K562 (cell line): ENCODE measurements around the gene SERTAD2. TPM values are rescaled to one million over a fixed set of nuclear protein-coding genes. Genes with fewer than 3 reads are reported as not detected.

Experiments
- GATA2 ChIP-seq: sonication (generic); formaldehyde crosslinking; IDR thresholded peaks from 2 replicates; pipeline ENCODE4 v1.4.0; 2020; ENCODE audit warnings: mild to moderate bottlenecking, missing genetic modification reagents
- HSF4 ChIP-seq: fragments of 250-450 bp; sonication (Bioruptor Pico); IDR thresholded peaks from 2 replicates; pipeline ENCODE4 v2.1.2; 2022; ENCODE audit warnings: mild to moderate bottlenecking, moderate library complexity, borderline replicate concordance
- ILK ChIP-seq: fragments of 450-650 bp; IDR thresholded peaks from 2 replicates; pipeline ENCODE4 v1.6.1; 2016; ENCODE audit warnings: missing genetic modification characterization, low read depth, mild to moderate bottlenecking, missing compliant biosample characterization, moderate library complexity, borderline replicate concordance
- KDM1A ChIP-seq, 2 experiments: fragments of 450-650 bp; IDR thresholded peaks; 2 replicates each; pipeline ENCODE4 v1.6.1; 2016; ENCODE audit warnings: mild to moderate bottlenecking in 2 of 2
- KDM4B ChIP-seq, 2 experiments: fragments of 450-650 bp in 1 of 2; sonication (generic) in 1 of 2; IDR thresholded peaks; 2 replicates each; pipeline ENCODE4 v1.6.1; 2016 to 2017; ENCODE audit warnings: borderline replicate concordance in 2 of 2, antibody characterized with exemption in 1 of 2, low read depth in 1 of 2, mild to moderate bottlenecking in 1 of 2
- POLR2AphosphoS5 ChIP-seq: IDR thresholded peaks from 2 replicates; pipeline ENCODE4 v1.6.1; 2011; ENCODE audit warnings: mild to moderate bottlenecking, low read depth, low read length, moderate library complexity; ENCODE audit not compliant: control insufficient read depth, insufficient read depth
- PTTG1 ChIP-seq: fragments of 450-650 bp; IDR thresholded peaks from 2 replicates; pipeline ENCODE4 v1.6.1; 2016; ENCODE audit warnings: low read depth, mild to moderate bottlenecking, missing genetic modification characterization, missing compliant biosample characterization
- TBL1XR1 ChIP-seq, 2 experiments: IDR thresholded peaks; 2 replicates each; pipeline ENCODE4 v1.6.1; 2012; ENCODE audit warnings: improper control_type of control experiment in 2 of 2, low read length in 2 of 2, mild to moderate bottlenecking in 1 of 2
- TCF3 ChIP-seq: sonication (generic); formaldehyde crosslinking; IDR thresholded peaks from 2 replicates; pipeline ENCODE4 v1.4.0; 2020; ENCODE audit warnings: mild to moderate bottlenecking, missing genetic modification reagents
- TEAD2 ChIP-seq: fragments of 450-650 bp; IDR thresholded peaks from 2 replicates; pipeline ENCODE4 v1.6.1; 2016; ENCODE audit warnings: missing genetic modification characterization, control low read depth, missing compliant biosample characterization
- ZBED1 ChIP-seq: IDR thresholded peaks from 2 replicates; pipeline ENCODE4 v1.6.1; 2014
- ZKSCAN3 ChIP-seq: fragments of 250-450 bp; sonication (Bioruptor Pico); IDR thresholded peaks from 2 replicates; pipeline ENCODE4 v1.4.0; 2020
- ZNF589 ChIP-seq: fragments of 200-800 bp; sonication (Bioruptor generic); IDR thresholded peaks from 2 replicates; pipeline ENCODE4 v1.6.1; 2016; ENCODE audit warnings: low read depth, missing genetic modification characterization, missing compliant biosample characterization
- polyA plus RNA-seq, 8 experiments: library from polyadenylated mRNA; depleted of rRNA in 4 of 8; stranded (reverse) in 5 of 8; unstranded in 3 of 8; fragments of >200 nt; fragmentation: Nextera tagmentation in 2 of 8; fragmentation: Illumina TruSeq in 1 of 8; extraction: Ambion mirVana in 2 of 8; extraction: Trizol in 1 of 8; gene quantifications; 2 replicates each; pipeline versions ENCODE4 v1.2.1 to v1.2.3, GENCODE V29; 2011 to 2014; ENCODE audit warnings: inconsistent platforms in 1 of 8, missing spikeins in 1 of 8
- total RNA-seq, 7 experiments: library from RNA; depleted of rRNA in 6 of 7; stranded (reverse); fragments of >200 nt in 6 of 7; fragmentation: Illumina TruSeq in 2 of 7; extraction: Trizol in 2 of 7; gene quantifications; 2 replicates each; pipeline versions ENCODE4 v1.2.1 to v1.2.3, GENCODE V29; 2011 to 2021; ENCODE audit warnings: low replicate concordance in 1 of 7
- TF ChIP-seq, protein P1 (sequence below): fragments of 450-650 bp; formaldehyde crosslinking; IDR thresholded peaks from 2 replicates; pipeline ENCODE4 v1.4.0; 2022; ENCODE audit warnings: missing genetic modification characterization
- TF ChIP-seq, protein P2 (sequence below): fragments of 450-650 bp; IDR thresholded peaks from 2 replicates; pipeline ENCODE4 v1.6.1; 2018; ENCODE audit not compliant: partially characterized antibody
- TF ChIP-seq, protein P3 (sequence below): sonication (generic); formaldehyde crosslinking; IDR thresholded peaks from 2 replicates; pipeline ENCODE4 v1.8.0; 2022; ENCODE audit warnings: mild to moderate bottlenecking, missing genetic modification reagents
- TF ChIP-seq, protein P4 (sequence below): IDR thresholded peaks from 2 replicates; pipeline ENCODE4 v1.6.1; 2012; ENCODE audit warnings: low read depth, low read length, improper control_type of control experiment, borderline replicate concordance

The SERTAD2 gene
- total and polyA plus RNA-seq, 9 of the 15 experiments (the other 6 are each of a cell fraction or from before 2014, with no cell fraction given) = 3.0 to 12.5 (median 6.1) TPM

DNA sequence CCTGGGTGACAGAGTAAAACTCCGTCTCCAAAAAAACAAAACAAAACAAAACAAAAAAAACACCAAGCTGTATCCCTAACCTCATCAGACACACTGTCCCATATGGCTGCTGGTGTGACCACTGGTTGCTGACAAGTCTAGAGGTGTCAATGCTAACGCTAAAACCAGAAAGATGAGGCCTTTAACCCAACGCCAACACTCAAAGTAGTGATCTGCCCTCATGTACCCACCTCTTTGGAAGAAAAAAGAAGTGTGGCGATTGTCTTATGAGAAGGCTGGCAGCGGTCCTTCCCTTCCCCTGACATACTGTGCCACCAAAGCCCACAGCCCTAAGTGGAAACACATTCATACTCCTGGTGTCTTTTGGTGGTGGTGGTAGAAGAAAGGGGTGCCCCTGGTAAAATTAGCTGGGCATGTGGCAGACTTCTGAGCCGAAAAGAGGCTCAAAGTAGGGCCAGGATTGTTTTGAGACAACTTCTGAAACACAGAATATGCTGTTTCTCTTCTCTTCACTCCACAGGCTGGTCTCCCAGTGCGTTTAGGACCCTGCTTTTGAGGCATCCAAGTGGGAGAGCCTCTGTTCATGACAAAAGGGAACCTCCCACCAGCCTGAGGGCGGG is 9.8 kb downstream of the SERTAD2 start (continued):
- TF ChIP-seq, protein P1, sequence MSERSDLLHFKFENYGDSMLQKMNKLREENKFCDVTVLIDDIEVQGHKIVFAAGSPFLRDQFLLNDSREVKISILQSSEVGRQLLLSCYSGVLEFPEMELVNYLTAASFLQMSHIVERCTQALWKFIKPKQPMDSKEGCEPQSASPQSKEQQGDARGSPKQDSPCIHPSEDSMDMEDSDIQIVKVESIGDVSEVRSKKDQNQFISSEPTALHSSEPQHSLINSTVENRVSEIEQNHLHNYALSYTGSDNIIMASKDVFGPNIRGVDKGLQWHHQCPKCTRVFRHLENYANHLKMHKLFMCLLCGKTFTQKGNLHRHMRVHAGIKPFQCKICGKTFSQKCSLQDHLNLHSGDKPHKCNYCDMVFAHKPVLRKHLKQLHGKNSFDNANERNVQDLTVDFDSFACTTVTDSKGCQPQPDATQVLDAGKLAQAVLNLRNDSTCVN = no peak
- TF ChIP-seq ZKSCAN3 = no peak
- no peak for TF ChIP-seq ILK (tag)
- no peak for TF ChIP-seq POLR2AphosphoS5
- TF ChIP-seq, protein P2, sequence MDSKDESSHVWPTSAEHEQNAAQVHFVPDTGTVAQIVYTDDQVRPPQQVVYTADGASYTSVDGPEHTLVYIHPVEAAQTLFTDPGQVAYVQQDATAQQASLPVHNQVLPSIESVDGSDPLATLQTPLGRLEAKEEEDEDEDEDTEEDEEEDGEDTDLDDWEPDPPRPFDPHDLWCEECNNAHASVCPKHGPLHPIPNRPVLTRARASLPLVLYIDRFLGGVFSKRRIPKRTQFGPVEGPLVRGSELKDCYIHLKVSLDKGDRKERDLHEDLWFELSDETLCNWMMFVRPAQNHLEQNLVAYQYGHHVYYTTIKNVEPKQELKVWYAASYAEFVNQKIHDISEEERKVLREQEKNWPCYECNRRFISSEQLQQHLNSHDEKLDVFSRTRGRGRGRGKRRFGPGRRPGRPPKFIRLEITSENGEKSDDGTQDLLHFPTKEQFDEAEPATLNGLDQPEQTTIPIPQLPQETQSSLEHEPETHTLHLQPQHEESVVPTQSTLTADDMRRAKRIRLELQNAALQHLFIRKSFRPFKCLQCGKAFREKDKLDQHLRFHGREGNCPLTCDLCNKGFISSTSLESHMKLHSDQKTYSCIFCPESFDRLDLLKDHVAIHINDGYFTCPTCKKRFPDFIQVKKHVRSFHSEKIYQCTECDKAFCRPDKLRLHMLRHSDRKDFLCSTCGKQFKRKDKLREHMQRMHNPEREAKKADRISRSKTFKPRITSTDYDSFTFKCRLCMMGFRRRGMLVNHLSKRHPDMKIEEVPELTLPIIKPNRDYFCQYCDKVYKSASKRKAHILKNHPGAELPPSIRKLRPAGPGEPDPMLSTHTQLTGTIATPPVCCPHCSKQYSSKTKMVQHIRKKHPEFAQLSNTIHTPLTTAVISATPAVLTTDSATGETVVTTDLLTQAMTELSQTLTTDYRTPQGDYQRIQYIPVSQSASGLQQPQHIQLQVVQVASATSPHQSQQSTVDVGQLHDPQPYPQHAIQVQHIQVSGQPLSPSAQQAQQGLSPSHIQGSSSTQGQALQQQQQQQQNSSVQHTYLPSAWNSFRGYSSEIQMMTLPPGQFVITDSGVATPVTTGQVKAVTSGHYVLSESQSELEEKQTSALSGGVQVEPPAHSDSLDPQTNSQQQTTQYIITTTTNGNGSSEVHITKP = peak; percentile 30
- TF ChIP-seq HSF4 (CRISPR knock-in tag) = no peak
- TF ChIP-seq, protein P3, sequence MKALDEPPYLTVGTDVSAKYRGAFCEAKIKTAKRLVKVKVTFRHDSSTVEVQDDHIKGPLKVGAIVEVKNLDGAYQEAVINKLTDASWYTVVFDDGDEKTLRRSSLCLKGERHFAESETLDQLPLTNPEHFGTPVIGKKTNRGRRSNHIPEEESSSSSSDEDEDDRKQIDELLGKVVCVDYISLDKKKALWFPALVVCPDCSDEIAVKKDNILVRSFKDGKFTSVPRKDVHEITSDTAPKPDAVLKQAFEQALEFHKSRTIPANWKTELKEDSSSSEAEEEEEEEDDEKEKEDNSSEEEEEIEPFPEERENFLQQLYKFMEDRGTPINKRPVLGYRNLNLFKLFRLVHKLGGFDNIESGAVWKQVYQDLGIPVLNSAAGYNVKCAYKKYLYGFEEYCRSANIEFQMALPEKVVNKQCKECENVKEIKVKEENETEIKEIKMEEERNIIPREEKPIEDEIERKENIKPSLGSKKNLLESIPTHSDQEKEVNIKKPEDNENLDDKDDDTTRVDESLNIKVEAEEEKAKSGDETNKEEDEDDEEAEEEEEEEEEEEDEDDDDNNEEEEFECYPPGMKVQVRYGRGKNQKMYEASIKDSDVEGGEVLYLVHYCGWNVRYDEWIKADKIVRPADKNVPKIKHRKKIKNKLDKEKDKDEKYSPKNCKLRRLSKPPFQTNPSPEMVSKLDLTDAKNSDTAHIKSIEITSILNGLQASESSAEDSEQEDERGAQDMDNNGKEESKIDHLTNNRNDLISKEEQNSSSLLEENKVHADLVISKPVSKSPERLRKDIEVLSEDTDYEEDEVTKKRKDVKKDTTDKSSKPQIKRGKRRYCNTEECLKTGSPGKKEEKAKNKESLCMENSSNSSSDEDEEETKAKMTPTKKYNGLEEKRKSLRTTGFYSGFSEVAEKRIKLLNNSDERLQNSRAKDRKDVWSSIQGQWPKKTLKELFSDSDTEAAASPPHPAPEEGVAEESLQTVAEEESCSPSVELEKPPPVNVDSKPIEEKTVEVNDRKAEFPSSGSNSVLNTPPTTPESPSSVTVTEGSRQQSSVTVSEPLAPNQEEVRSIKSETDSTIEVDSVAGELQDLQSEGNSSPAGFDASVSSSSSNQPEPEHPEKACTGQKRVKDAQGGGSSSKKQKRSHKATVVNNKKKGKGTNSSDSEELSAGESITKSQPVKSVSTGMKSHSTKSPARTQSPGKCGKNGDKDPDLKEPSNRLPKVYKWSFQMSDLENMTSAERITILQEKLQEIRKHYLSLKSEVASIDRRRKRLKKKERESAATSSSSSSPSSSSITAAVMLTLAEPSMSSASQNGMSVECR (CRISPR knock-in tag) = no peak; the same call in 1 of the 2 replicates
- TF ChIP-seq TBL1XR1 (IDR thresholded peaks at IDR 0.05; ENCODE audit: low read length in 2 of 2) = no peak
- TF ChIP-seq ZBED1 = no peak
- no peak for TF ChIP-seq TCF3
- TF ChIP-seq PTTG1 = no peak
- TF ChIP-seq, protein P4, sequence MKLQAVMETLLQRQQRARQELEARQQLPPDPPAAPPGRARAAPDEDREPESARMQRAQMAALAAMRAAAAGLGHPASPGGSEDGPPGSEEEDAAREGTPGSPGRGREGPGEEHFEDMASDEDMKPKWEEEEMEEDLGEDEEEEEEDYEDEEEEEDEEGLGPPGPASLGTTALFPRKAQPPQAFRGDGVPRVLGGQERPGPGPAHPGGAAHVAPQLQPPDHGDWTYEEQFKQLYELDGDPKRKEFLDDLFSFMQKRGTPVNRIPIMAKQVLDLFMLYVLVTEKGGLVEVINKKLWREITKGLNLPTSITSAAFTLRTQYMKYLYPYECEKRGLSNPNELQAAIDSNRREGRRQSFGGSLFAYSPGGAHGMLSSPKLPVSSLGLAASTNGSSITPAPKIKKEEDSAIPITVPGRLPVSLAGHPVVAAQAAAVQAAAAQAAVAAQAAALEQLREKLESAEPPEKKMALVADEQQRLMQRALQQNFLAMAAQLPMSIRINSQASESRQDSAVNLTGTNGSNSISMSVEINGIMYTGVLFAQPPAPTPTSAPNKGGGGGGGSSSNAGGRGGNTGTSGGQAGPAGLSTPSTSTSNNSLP = no peak
- no peak for TF ChIP-seq GATA2 (CRISPR knock-in tag)
- TF ChIP-seq KDM1A (IDR thresholded peaks at IDR 0.05) = no peak
- no peak for TF ChIP-seq TEAD2 (tag)
- no peak for TF ChIP-seq KDM4B (IDR thresholded peaks at IDR 0.05; ENCODE audit: borderline replicate concordance in 2 of 2, low read depth in 1 of 2)
- TF ChIP-seq ZNF589 = peak; percentile 79
